ENCODE measurements around the gene SEMA5A. TPM values are rescaled to one million over a fixed set of nuclear protein-coding genes. Genes with fewer than 3 reads are reported as not detected.

SEMA5A gene
- polyA plus RNA-seq, 1 donor from 2014 or later: not detected

- Mint-ChIP-seq H3K4me3 (no peak overlapping the region), H3K36me3 (no peaks in the 10 kb centered on the region), H3K27ac (no peak overlapping the region), H3K4me1 (no peaks in the 10 kb centered on the region), H3K27me3 (no peaks in the 10 kb centered on the region), H3K9me3 (peaks cover 6 to 19% (median 12%) of the 10 kb centered on the region in 3 donors)
Measured at GRCh38 chr5:9483243-9483642, 62.6 kb downstream of the SEMA5A start.

- Mint-ChIP-seq H3K27me3 (no peaks in the 10 kb centered on the region), H3K36me3 (no peaks in the 10 kb centered on the region), H3K27ac (no peak overlapping the region), H3K9me3 (peaks cover 6 to 24% (median 12%) of the 10 kb centered on the region in 3 donors), H3K4me3 (no peak overlapping the region), H3K4me1 (no peaks in the 10 kb centered on the region)
Measured at GRCh38 chr5:9482381-9482780, 63.5 kb downstream of the SEMA5A start.

GRCh38 chr5:9480499-9480898, 65.4 kb downstream of the SEMA5A start:
- peaks cover 7 to 27% (median 11%) of the 10 kb centered on the region in 3 donors for H3K9me3 Mint-ChIP-seq
- no peak overlapping the region for H3K4me3 Mint-ChIP-seq
- H3K36me3 Mint-ChIP-seq: no peaks in the 10 kb centered on the region
- H3K4me1 Mint-ChIP-seq: no peaks in the 10 kb centered on the region
- H3K27ac Mint-ChIP-seq: no peak overlapping the region
- H3K27me3 Mint-ChIP-seq: no peaks in the 10 kb centered on the region

DNA sequence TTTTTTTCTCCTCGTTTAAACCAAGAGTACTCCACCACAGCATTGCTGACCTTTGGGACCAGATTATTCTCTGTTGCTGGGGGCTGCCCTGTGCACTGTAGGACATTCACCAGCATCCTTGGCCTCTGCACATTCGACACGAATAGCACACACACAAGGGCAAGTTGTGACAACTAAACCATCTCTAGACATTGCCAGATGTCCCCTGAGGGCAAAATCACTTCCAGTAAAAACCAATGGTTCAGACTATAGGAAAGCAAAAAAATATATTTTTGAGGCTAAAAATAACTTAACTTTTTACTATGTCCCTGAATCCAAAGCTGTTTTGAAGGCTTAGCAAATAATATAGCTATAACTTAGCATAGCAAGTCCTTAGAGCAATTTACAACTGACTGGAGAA, 65.9 kb downstream of the SEMA5A start:
- no peaks in the 10 kb centered on the region for H3K36me3 Mint-ChIP-seq
- H3K4me1 Mint-ChIP-seq: no peaks in the 10 kb centered on the region
- H3K27ac Mint-ChIP-seq: no peak overlapping the region
- no peak overlapping the region for H3K4me3 Mint-ChIP-seq
- H3K9me3 Mint-ChIP-seq: peaks cover 6 to 22% (median 10%) of the 10 kb centered on the region in 3 donors
- no peaks in the 10 kb centered on the region for H3K27me3 Mint-ChIP-seq

- H3K9me3 Mint-ChIP-seq: peaks cover 6 to 24% (median 10%) of the 10 kb centered on the region in 3 donors
- no peaks in the 10 kb centered on the region for H3K27me3 Mint-ChIP-seq
- H3K36me3 Mint-ChIP-seq: no peaks in the 10 kb centered on the region
- no peaks in the 10 kb centered on the region for H3K4me1 Mint-ChIP-seq
- H3K27ac Mint-ChIP-seq: no peak overlapping the region
- H3K4me3 Mint-ChIP-seq: no peak overlapping the region
Measured at GRCh38 chr5:9479361-9479760, 66.5 kb downstream of the SEMA5A start.

- no peaks in the 10 kb centered on the region for H3K27me3 Mint-ChIP-seq
- H3K9me3 Mint-ChIP-seq: peaks cover 3 to 24% (median 10%) of the 10 kb centered on the region in 3 donors
- no peaks in the 10 kb centered on the region for H3K36me3 Mint-ChIP-seq
- no peaks in the 10 kb centered on the region for H3K4me1 Mint-ChIP-seq
- H3K27ac Mint-ChIP-seq: no peak overlapping the region
- no peak overlapping the region for H3K4me3 Mint-ChIP-seq
Measured at GRCh38 chr5:9477537-9477936, 68.3 kb downstream of the SEMA5A start.

GRCh38 chr5:9474219-9475002, 71.5 kb downstream of the SEMA5A start:
- Mint-ChIP-seq H3K4me1 (no peaks in the 10 kb centered on the region), H3K27ac (no peak overlapping the region), H3K27me3 (no peaks in the 10 kb centered on the region), H3K36me3 (no peaks in the 10 kb centered on the region), H3K9me3 (peaks cover 1 to 23% (median 14%) of the 10 kb centered on the region in 3 donors), H3K4me3 (no peak overlapping the region)

DNA sequence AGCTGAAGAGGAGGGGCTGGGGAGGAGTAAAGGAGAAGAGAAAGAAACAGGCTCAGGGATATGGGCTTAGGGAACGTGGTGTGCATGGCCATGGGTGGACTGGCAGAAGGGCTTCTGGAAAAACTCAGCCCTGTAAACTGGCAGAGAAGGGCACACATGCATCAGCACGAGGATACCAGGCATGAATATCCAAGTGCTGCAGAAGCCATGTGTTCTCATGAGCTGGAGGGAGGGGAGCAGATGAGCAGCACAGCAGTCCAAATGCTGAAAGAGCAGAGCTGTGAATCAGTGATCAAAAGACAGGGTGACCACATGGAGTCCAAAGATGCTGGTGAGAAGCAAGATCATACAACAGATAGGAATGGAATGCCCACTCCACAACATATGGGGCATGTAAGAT, 72.3 kb downstream of the SEMA5A start:
- Mint-ChIP-seq H3K27ac (peak overlapping the region in 1 of 3 donors; percentile 8), H3K4me3 (no peak overlapping the region), H3K27me3 (no peaks in the 10 kb centered on the region), H3K4me1 (no peaks in the 10 kb centered on the region), H3K36me3 (no peaks in the 10 kb centered on the region), H3K9me3 (peaks cover 0 to 19% (median 14%) of the 10 kb centered on the region in 3 donors)

- Mint-ChIP-seq H3K27ac (no peak overlapping the region), H3K4me3 (no peak overlapping the region), H3K4me1 (no peaks in the 10 kb centered on the region), H3K27me3 (no peaks in the 10 kb centered on the region), H3K9me3 (peaks cover 0 to 14% (median 9%) of the 10 kb centered on the region in 3 donors), H3K36me3 (no peaks in the 10 kb centered on the region)
Measured at GRCh38 chr5:9470410-9470809, 75.5 kb downstream of the SEMA5A start.

DNA sequence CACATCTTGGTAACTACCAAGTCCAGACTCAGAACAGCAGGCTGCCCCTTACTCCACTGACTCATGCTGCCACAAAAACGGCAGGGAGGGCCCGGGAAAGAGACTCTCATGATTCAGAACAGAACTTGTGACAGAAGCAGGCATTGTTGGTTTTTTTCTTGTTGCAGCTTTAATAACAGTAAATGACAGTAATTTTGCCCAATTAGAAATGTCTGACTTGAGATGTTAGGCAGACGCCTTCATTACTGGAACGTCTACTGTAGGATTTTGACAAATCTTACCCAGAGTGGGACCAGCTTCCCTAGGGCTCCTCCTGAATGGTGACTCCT, 77.9 kb downstream of the SEMA5A start:
- H3K27ac Mint-ChIP-seq: no peak overlapping the region
- H3K4me3 Mint-ChIP-seq: no peak overlapping the region

DNA sequence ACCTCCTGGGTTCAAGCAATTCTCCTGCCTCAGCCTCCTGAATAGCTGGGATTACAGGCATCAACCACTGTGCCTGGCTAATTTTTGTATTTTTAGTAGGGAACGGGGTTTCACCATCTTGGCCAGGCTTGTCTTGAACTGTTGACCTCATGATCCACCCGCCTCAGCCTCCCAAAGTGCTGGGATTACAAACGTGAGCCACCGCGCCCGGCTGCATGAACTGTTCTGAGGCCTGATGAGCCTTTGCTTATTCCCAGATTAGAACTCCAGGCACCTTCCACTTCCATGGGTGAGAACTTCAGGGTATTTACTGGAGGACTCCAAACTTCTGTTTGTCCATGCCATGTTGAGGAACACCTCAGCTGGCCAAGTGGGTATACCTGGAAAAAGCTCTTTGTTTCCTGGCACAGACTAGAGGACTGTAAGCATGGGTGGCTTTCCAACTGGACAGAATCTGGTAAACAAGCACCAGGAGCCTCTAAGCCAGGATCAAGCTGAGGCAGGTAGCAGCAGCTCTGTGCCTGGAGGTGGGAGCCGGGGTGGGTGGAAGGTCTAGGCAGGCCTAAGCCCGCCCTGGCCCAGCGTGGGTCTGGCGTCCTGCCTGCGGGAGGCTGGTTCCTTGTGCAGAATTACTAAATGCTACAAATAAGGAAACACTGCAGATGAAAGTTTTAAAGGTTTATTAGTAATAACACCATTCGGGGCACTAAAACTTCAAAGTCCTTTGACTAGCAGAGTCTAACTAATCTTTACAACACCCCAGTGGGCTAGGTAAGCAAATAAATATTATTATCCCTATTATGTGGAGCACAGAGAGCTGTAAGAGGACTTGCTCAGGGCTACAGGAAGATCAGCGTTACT, 78.4 kb downstream of the SEMA5A start:
- no peaks in the 10 kb centered on the region for H3K36me3 Mint-ChIP-seq
- no peak overlapping the region for H3K4me3 Mint-ChIP-seq
- no peaks in the 10 kb centered on the region for H3K4me1 Mint-ChIP-seq
- H3K9me3 Mint-ChIP-seq: peaks cover 0 to 10% (median 4%) of the 10 kb centered on the region in 3 donors
- H3K27ac Mint-ChIP-seq: no peak overlapping the region
- no peaks in the 10 kb centered on the region for H3K27me3 Mint-ChIP-seq

More for the DNA sequence above, 77.9 kb downstream of the SEMA5A start:
- H3K4me1 Mint-ChIP-seq: no peaks in the 10 kb centered on the region
- peaks cover 0 to 10% (median 4%) of the 10 kb centered on the region in 3 donors for H3K9me3 Mint-ChIP-seq
- H3K27me3 Mint-ChIP-seq: no peaks in the 10 kb centered on the region
- no peaks in the 10 kb centered on the region for H3K36me3 Mint-ChIP-seq

GRCh38 chr5:9466697-9467096, 79.2 kb downstream of the SEMA5A start:
- Mint-ChIP-seq H3K4me3 (no peak overlapping the region), H3K9me3 (peaks cover 0 to 6% (median 0%) of the 10 kb centered on the region in 3 donors), H3K36me3 (no peaks in the 10 kb centered on the region), H3K4me1 (no peaks in the 10 kb centered on the region), H3K27me3 (no peaks in the 10 kb centered on the region), H3K27ac (no peak overlapping the region)

GRCh38 chr5:9464478-9464877, 81.4 kb downstream of the SEMA5A start:
- H3K4me3 Mint-ChIP-seq: no peak overlapping the region
- no peak overlapping the region for H3K27ac Mint-ChIP-seq
- H3K4me1 Mint-ChIP-seq: no peaks in the 10 kb centered on the region
- no peaks in the 10 kb centered on the region for H3K36me3 Mint-ChIP-seq
- H3K9me3 Mint-ChIP-seq: peaks cover 0 to 6% (median 0%) of the 10 kb centered on the region in 3 donors
- no peaks in the 10 kb centered on the region for H3K27me3 Mint-ChIP-seq

- Mint-ChIP-seq H3K27ac (no peak overlapping the region), H3K4me1 (no peaks in the 10 kb centered on the region), H3K27me3 (no peaks in the 10 kb centered on the region), H3K9me3 (peaks cover 0 to 6% (median 3%) of the 10 kb centered on the region in 3 donors), H3K4me3 (no peak overlapping the region), H3K36me3 (no peaks in the 10 kb centered on the region)
Measured at GRCh38 chr5:9462109-9462508, 83.8 kb downstream of the SEMA5A start.

DNA sequence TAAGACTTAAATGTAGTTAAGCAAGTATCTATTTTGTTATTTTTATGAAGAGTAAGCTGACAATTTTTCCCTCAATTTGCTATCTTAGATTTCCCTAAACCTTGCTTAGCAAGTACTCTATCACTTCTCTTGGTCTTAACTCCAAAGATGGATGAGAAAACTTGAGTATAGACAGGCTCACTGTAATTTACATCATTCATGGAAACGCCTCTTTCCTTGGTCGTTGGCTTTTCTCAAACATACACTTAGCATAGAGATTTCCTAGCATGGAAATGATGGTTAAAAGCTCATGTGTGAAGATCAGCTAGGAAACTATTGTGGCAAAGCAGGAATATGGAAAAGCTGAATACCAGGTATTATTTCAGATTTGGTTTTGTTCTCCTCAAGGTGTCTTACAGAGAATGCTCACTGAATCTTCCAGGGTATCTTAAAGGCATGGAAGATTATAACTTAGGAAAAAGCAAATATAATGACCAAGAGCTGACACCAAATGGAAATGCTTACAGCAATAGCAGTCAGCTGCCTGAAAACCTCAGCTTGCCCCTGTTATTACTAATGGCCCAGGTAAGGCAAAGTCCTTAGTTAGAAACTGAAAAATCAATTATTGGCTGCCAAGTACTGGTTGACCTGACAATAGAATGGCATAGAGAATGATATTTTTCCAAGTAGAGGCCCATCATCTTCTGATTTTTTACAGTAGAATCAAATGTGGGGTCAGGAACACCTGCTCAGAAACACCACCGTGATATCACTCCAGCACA, 84.8 kb downstream of the SEMA5A start:
- H3K27me3 Mint-ChIP-seq: no peaks in the 10 kb centered on the region
- H3K4me3 Mint-ChIP-seq: no peak overlapping the region
- peaks cover 0 to 3% (median 0%) of the 10 kb centered on the region in 3 donors for H3K9me3 Mint-ChIP-seq
- H3K27ac Mint-ChIP-seq: no peak overlapping the region
- H3K36me3 Mint-ChIP-seq: no peaks in the 10 kb centered on the region
- H3K4me1 Mint-ChIP-seq: no peaks in the 10 kb centered on the region

Data from IgD-negative memory B cell (primary cell).